ENCODE measurements around the gene C6orf141.

GRCh38 chr6:49579649-49580048 is 29.2 kb downstream of the C6orf141 start:
- TF ChIP-seq ZNF70 (CRISPR knock-in tag; IDR thresholded peaks at IDR 0.05) (no peak), GLIS3 (CRISPR knock-in tag; IDR thresholded peaks at IDR 0.05) (no peak), PPARA (CRISPR knock-in tag; IDR thresholded peaks at IDR 0.05; ENCODE audit: borderline replicate concordance) (no peak), TOX (CRISPR knock-in tag; IDR thresholded peaks at IDR 0.05; ENCODE audit: borderline replicate concordance) (no peak), PATZ1 (CRISPR knock-in tag; IDR thresholded peaks at IDR 0.05; ENCODE audit: borderline replicate concordance) (no peak), TSHZ2 (CRISPR knock-in tag; IDR thresholded peaks at IDR 0.05) (no peak), ARNTL (CRISPR knock-in tag; IDR thresholded peaks at IDR 0.05; ENCODE audit: borderline replicate concordance, low read depth) (no peak)
